Measurements from ENCODE around the gene MRS2. TPM values are rescaled to one million over a fixed set of nuclear protein-coding genes. Genes with fewer than 3 reads are reported as not detected.
"Not testable (repeated sequence)": the region's sequence is repeated elsewhere in the genome, so short reads cannot be mapped to it uniquely, and the experiment has no call there.

Gene MRS2
- total RNA-seq, 1 donor from 2014 or later = 22.5 TPM

- DNase-seq = no peak
Observed at GRCh38 chr6:24391208-24391607, 11.5 kb upstream of the MRS2 start.

GRCh38 chr6:24391756-24392405 lies 10.9 kb upstream of the MRS2 start:
- no peak for DNase-seq

- DNase-seq = no peak
Observed at GRCh38 chr6:24394061-24394779, 8.5 kb upstream of the MRS2 start.

GRCh38 chr6:24394780-24395437 lies 7.8 kb upstream of the MRS2 start:
- DNase-seq = peak; percentile 9

GRCh38 chr6:24396824-24397223 lies 5.9 kb upstream of the MRS2 start:
- DNase-seq = no peak

GRCh38 chr6:24397631-24398030 lies 5.1 kb upstream of the MRS2 start:
- no peak for DNase-seq

GRCh38 chr6:24400045-24401039 lies 2.4 kb upstream of the MRS2 start:
- not testable (repeated sequence) for DNase-seq

GRCh38 chr6:24401458-24401857 lies 1.3 kb upstream of the MRS2 start:
- no peak for DNase-seq

- no peak for DNase-seq
Observed at GRCh38 chr6:24403501-24403824, 727 bp downstream of the MRS2 start.

- DNase-seq = no peak
Observed at GRCh38 chr6:24405262-24405661, 2.5 kb downstream of the MRS2 start.

GRCh38 chr6:24408719-24409410 lies 6.1 kb downstream of the MRS2 start:
- DNase-seq = no peak

GRCh38 chr6:24410622-24411021 lies 7.9 kb downstream of the MRS2 start:
- no peak for DNase-seq

GRCh38 chr6:24412294-24412693 lies 9.6 kb downstream of the MRS2 start:
- no peak for DNase-seq

- not testable (repeated sequence) for DNase-seq
Observed at GRCh38 chr6:24414531-24414930, 11.8 kb downstream of the MRS2 start.

- DNase-seq = no peak
Observed at GRCh38 chr6:24415753-24416152, 13.0 kb downstream of the MRS2 start.

GRCh38 chr6:24419526-24419925 lies 16.8 kb downstream of the MRS2 start:
- DNase-seq = no peak

GRCh38 chr6:24425091-24425490 lies 22.4 kb downstream of the MRS2 start:
- no peak for DNase-seq

GRCh38 chr6:24426729-24427446 lies 24.2 kb downstream of the MRS2 start:
- no peak for DNase-seq

- DNase-seq = no peak
Observed at GRCh38 chr6:24428615-24429014, 25.9 kb downstream of the MRS2 start.

GRCh38 chr6:24429146-24429545 lies 26.4 kb downstream of the MRS2 start:
- DNase-seq = no peak

GRCh38 chr6:24430086-24430485 lies 27.4 kb downstream of the MRS2 start:
- no peak for DNase-seq

Measured in occipital lobe (tissue), 2 donors.